HepG2 (cell line): ENCODE results near the gene NHSL1. TPM values are rescaled to one million over a fixed set of nuclear protein-coding genes. Genes with fewer than 3 reads are reported as not detected.

ENCODE experiments used
- ARNTL ChIP-seq: sonication (generic); formaldehyde crosslinking; IDR thresholded peaks from 2 replicates; pipeline ENCODE4 v1.4.0; 2020; ENCODE audit warnings: mild to moderate bottlenecking, missing genetic modification reagents
- CAMTA2 ChIP-seq: sonication (generic); formaldehyde crosslinking; IDR thresholded peaks from 2 replicates; pipeline ENCODE4 v1.4.0; 2020; ENCODE audit warnings: mild to moderate bottlenecking, missing genetic modification reagents, borderline replicate concordance
- CEBPB ChIP-seq: IDR thresholded peaks from 2 replicates; pipeline ENCODE4 v1.6.1; 2011; ENCODE audit warnings: low read depth, low read length, improper control_type of control experiment, borderline replicate concordance
- CEBPZ ChIP-seq: IDR thresholded peaks from 2 replicates; pipeline ENCODE4 v1.6.1; 2012; ENCODE audit warnings: low read length, improper control_type of control experiment
- CENPT ChIP-seq: sonication (generic); formaldehyde crosslinking; IDR thresholded peaks from 2 replicates; pipeline ENCODE4 v1.8.0; 2022; ENCODE audit warnings: low read depth, mild to moderate bottlenecking, moderate library complexity, missing genetic modification reagents
- DR1 ChIP-seq: sonication (generic); formaldehyde crosslinking; IDR thresholded peaks from 2 replicates; pipeline ENCODE4 v1.8.0; 2021; ENCODE audit warnings: mild to moderate bottlenecking, missing genetic modification reagents, inconsistent platforms
- DRAP1 ChIP-seq: IDR thresholded peaks from 2 replicates; pipeline ENCODE4 v1.6.1; 2016; ENCODE audit warnings: missing genetic modification reagents, missing compliant biosample characterization
- HINFP ChIP-seq: sonication (generic); formaldehyde crosslinking; IDR thresholded peaks from 2 replicates; pipeline ENCODE4 v1.4.0; 2020; ENCODE audit warnings: low read depth, mild to moderate bottlenecking, missing genetic modification reagents
- IKZF5 ChIP-seq: IDR thresholded peaks from 2 replicates; pipeline ENCODE4 v1.6.1; 2018; ENCODE audit warnings: missing genetic modification reagents, mild to moderate bottlenecking, missing compliant biosample characterization
- IRX3 ChIP-seq: sonication (generic); formaldehyde crosslinking; IDR thresholded peaks from 2 replicates; pipeline ENCODE4 v1.8.1; 2023; ENCODE audit warnings: mild to moderate bottlenecking, low read depth, missing genetic modification reagents, borderline replicate concordance
- LBX2 ChIP-seq: sonication (generic); formaldehyde crosslinking; IDR thresholded peaks from 2 replicates; pipeline ENCODE4 v1.5.0; 2020; ENCODE audit warnings: missing genetic modification reagents, mild to moderate bottlenecking, borderline replicate concordance
- MED8 ChIP-seq: sonication (generic); formaldehyde crosslinking; IDR thresholded peaks from 2 replicates; pipeline ENCODE4 v1.8.1; 2023; ENCODE audit warnings: mild to moderate bottlenecking, missing genetic modification reagents; ENCODE audit not compliant: insufficient replicate concordance
- NFKBIZ ChIP-seq: IDR thresholded peaks from 2 replicates; pipeline ENCODE4 v1.6.1; 2018; ENCODE audit warnings: missing genetic modification reagents, missing compliant biosample characterization
- RELA ChIP-seq: sonication (generic); formaldehyde crosslinking; IDR thresholded peaks from 2 replicates; pipeline ENCODE4 v1.4.0; 2020; ENCODE audit warnings: missing genetic modification reagents
- SRY ChIP-seq: sonication (generic); formaldehyde crosslinking; IDR thresholded peaks from 2 replicates; pipeline ENCODE4 v1.8.0; 2022; ENCODE audit warnings: mild to moderate bottlenecking, missing genetic modification reagents
- STAT5B ChIP-seq: sonication (generic); formaldehyde crosslinking; IDR thresholded peaks from 2 replicates; pipeline ENCODE4 v1.4.0; 2020; ENCODE audit warnings: missing genetic modification reagents
- TCF7 ChIP-seq: sonication (generic); IDR thresholded peaks from 2 replicates; pipeline ENCODE4 v1.6.1; 2016; ENCODE audit warnings: antibody characterized with exemption, low read depth
- ZC3H4 ChIP-seq: sonication (generic); formaldehyde crosslinking; IDR thresholded peaks from 2 replicates; pipeline ENCODE4 v1.4.0; 2020; ENCODE audit warnings: missing genetic modification reagents, borderline replicate concordance
- ZNF20 ChIP-seq: sonication (generic); formaldehyde crosslinking; IDR thresholded peaks from 2 replicates; pipeline ENCODE4 v1.4.0; 2020; ENCODE audit warnings: mild to moderate bottlenecking, moderate library complexity, missing genetic modification reagents
- ZNF207 ChIP-seq: fragments of 450-650 bp; IDR thresholded peaks from 2 replicates; pipeline ENCODE4 v1.6.1; 2016; ENCODE audit warnings: antibody characterized with exemption, borderline replicate concordance
- ZNF264 ChIP-seq: sonication (generic); formaldehyde crosslinking; IDR thresholded peaks from 2 replicates; pipeline ENCODE4 v1.4.0; 2020; ENCODE audit warnings: missing genetic modification reagents
- ZNF556 ChIP-seq: sonication (generic); formaldehyde crosslinking; IDR thresholded peaks from 2 replicates; pipeline ENCODE4 v1.4.0; 2020; ENCODE audit warnings: mild to moderate bottlenecking, missing genetic modification reagents, borderline replicate concordance
- ZNF83 ChIP-seq: sonication (generic); formaldehyde crosslinking; IDR thresholded peaks from 2 replicates; pipeline ENCODE4 v1.4.0; 2020; ENCODE audit warnings: missing genetic modification reagents, mild to moderate bottlenecking, borderline replicate concordance
- polyA plus RNA-seq, 8 experiments: library from polyadenylated mRNA; depleted of rRNA in 3 of 8; stranded (reverse) in 7 of 8; unstranded in 1 of 8; fragments of >200 nt; fragmentation: Illumina TruSeq in 4 of 8; extraction: Trizol in 4 of 8; gene quantifications; 2 replicates each; pipeline versions ENCODE4 v1.2.1 to v1.2.3, GENCODE V29; 2011 to 2016; ENCODE audit warnings: low read depth in 4 of 8, missing spikeins in 1 of 8, mixed read lengths in 1 of 8; ENCODE audit not compliant: insufficient read depth in 1 of 8
- total RNA-seq, 5 experiments: library from RNA; depleted of rRNA; stranded (reverse); fragments of >200 nt; fragmentation: Illumina TruSeq; extraction: Trizol; gene quantifications; 2 replicates each; pipeline ENCODE4 v1.2.3, GENCODE V29; 2016; ENCODE audit warnings: low read depth in 1 of 5

NHSL1 gene
- total and polyA plus RNA-seq, 2 of the 13 experiments (the other 11 are each of a cell fraction or from before 2014, with no cell fraction given): 24.9 to 53.6 TPM

GRCh38 chr6:138504764-138505689 lies 5.7 kb upstream of the NHSL1 start (continued):
- TF ChIP-seq IRX3 (no peak), NFKBIZ (no peak), ZC3H4 (CRISPR knock-in tag) (no peak), CENPT (no peak), MED8 (CRISPR knock-in tag) (no peak), CAMTA2 (CRISPR knock-in tag) (no peak), ZNF264 (CRISPR knock-in tag) (no peak), LBX2 (CRISPR knock-in tag) (no peak), ARNTL (CRISPR knock-in tag) (0 out of 2 replicates have a peak, but pooled peaks have one; percentile 16), ZNF20 (CRISPR knock-in tag) (no peak), CEBPZ (no peak), ZNF556 (CRISPR knock-in tag) (0 out of 2 replicates have a peak, but pooled peaks have one; percentile 28), TCF7 (no peak), HINFP (CRISPR knock-in tag) (no peak), STAT5B (no peak), DRAP1 (no peak), CEBPB (no peak), RELA (no peak), ZNF83 (no peak), DR1 (CRISPR knock-in tag) (no peak), IKZF5 (no peak), ZNF207 (no peak), SRY (CRISPR knock-in tag) (no peak)
